CD4-positive, alpha-beta T cell treated with Interleukin-15 for 1 hour (primary cell): Measurements from ENCODE around the gene SUOX.
"Not testable (repeated sequence)": the region's sequence is repeated elsewhere in the genome, so short reads cannot be mapped to it uniquely, and the experiment has no call there.

ENCODE experiments used
- DNase-seq: peaks from one replicate; pipeline ENCODE4 v3.0.0-alpha.2; 2020

The SUOX gene

GRCh38 chr12:55984861-55985260 is 12.2 kb upstream of the SUOX start:
- DNase-seq = no peak

- DNase-seq = no peak
These were observed 11.7 kb upstream of the SUOX start for GRCh38 chr12:55985341-55985740.

GRCh38 chr12:55985976-55986375 is 11.1 kb upstream of the SUOX start:
- DNase-seq = not testable (repeated sequence)

GRCh38 chr12:55991110-55991509 is 6.0 kb upstream of the SUOX start:
- no peak for DNase-seq

- no peak for DNase-seq
These were observed 3.7 kb upstream of the SUOX start for GRCh38 chr12:55993230-55993853.

- no peak for DNase-seq
These were observed 1.7 kb upstream of the SUOX start for GRCh38 chr12:55995366-55995765.

GRCh38 chr12:55996201-55996714 is 818 bp upstream of the SUOX start:
- peak; percentile 67 for DNase-seq

- no peak for DNase-seq
These were observed 421 bp downstream of the SUOX start for GRCh38 chr12:55997535-55997859.

- DNase-seq = not testable (repeated sequence)
These were observed 2.4 kb downstream of the SUOX start for GRCh38 chr12:55999522-55999921.

- DNase-seq = not testable (repeated sequence)
These were observed 3.0 kb downstream of the SUOX start for GRCh38 chr12:55999999-56000540.

GRCh38 chr12:56001487-56002100 is 4.5 kb downstream of the SUOX start:
- DNase-seq = no peak

GRCh38 chr12:56003376-56003775 is 6.3 kb downstream of the SUOX start:
- DNase-seq = not testable (repeated sequence)

GRCh38 chr12:56004211-56004610 is 7.1 kb downstream of the SUOX start:
- DNase-seq = no peak

GRCh38 chr12:56007564-56008559 is 10.8 kb downstream of the SUOX start:
- DNase-seq = peak; percentile 49

GRCh38 chr12:56010111-56010570 is 13.1 kb downstream of the SUOX start:
- DNase-seq = no peak

- DNase-seq = no peak
These were observed 14.5 kb downstream of the SUOX start for GRCh38 chr12:56011509-56012090.

- no peak for DNase-seq
These were observed 16.4 kb downstream of the SUOX start for GRCh38 chr12:56013482-56013881.

- DNase-seq = no peak
These were observed 17.1 kb downstream of the SUOX start for GRCh38 chr12:56014205-56014604.

GRCh38 chr12:56017181-56017580 is 20.1 kb downstream of the SUOX start:
- no peak for DNase-seq

GRCh38 chr12:56018356-56018755 is 21.3 kb downstream of the SUOX start:
- DNase-seq = no peak

GRCh38 chr12:56020423-56021184 is 23.5 kb downstream of the SUOX start, which contains the start of gene IKZF4:
Gene IKZF4 (plus strand): TSS chr12:56021043. CDS start chr12:56021494, 451 bp downstream.
- peak; percentile 29 for DNase-seq
